ENCODE results near the gene TRIM14. TPM values are rescaled to one million over a fixed set of nuclear protein-coding genes. Genes with fewer than 3 reads are reported as not detected.

TRIM14 gene
- total and polyA plus RNA-seq, 7 donors: 0.13 to 2.5 (median 0.79) TPM

GRCh38 chr9:98161851-98162250 lies 42.8 kb upstream of the TRIM14 start:
- no peak overlapping the region for H3K27ac ChIP-seq
- intact Hi-C loops (cut with DNase I): no loop called here
- WGBS, 3 donors: 77 to 81% (median 78%) methylated on average over 4 of the region's 4 CpGs

GRCh38 chr9:98159790-98160189 lies 40.8 kb upstream of the TRIM14 start:
- Histone ChIP-seq H3K4me3 (no peak overlapping the region), H3K4me1 (no peaks in the 10 kb centered on the region), H3K36me3 (ENCODE audit: insufficient read depth in 1 of 2, low read depth in 1 of 2) (no peaks in the 10 kb centered on the region), H3K27me3 (ENCODE audit: insufficient read depth in 3 of 3, low read length in 2 of 3) (no peaks in the 10 kb centered on the region), H3K9me3 (no peaks in the 10 kb centered on the region), H3K27ac (no peak overlapping the region)
- WGBS, 3 donors: 71 to 81% (median 80%) methylated on average over 6 of the region's 6 CpGs
- no peak for TF ChIP-seq CTCF (IDR thresholded peaks at IDR 0.05)
- DNase-seq: no peak
- intact Hi-C loops (cut with DNase I): no loop called here
- ATAC-seq: no peak

More at GRCh38 chr9:98161851-98162250, 42.8 kb upstream of the TRIM14 start:
- Histone ChIP-seq H3K9me3 (no peaks in the 10 kb centered on the region), H3K4me1 (no peaks in the 10 kb centered on the region), H3K36me3 (ENCODE audit: insufficient read depth in 1 of 2, low read depth in 1 of 2) (no peaks in the 10 kb centered on the region), H3K4me3 (no peak overlapping the region), H3K27me3 (ENCODE audit: insufficient read depth in 3 of 3, low read length in 2 of 3) (no peaks in the 10 kb centered on the region)
- DNase-seq: no peak
- no peak for ATAC-seq
- no peak for TF ChIP-seq CTCF (IDR thresholded peaks at IDR 0.05)

- intact Hi-C loops (cut with DNase I): no loop called here
- no peak overlapping the region for H3K27ac ChIP-seq
- ATAC-seq: no peak
Observed at GRCh38 chr9:98159301-98159700, 40.3 kb upstream of the TRIM14 start.

GRCh38 chr9:98158071-98158831 lies 39.2 kb upstream of the TRIM14 start:
- DNase-seq: no peak

More at GRCh38 chr9:98159301-98159700, 40.3 kb upstream of the TRIM14 start:
- no peak for DNase-seq
- no peak for TF ChIP-seq CTCF (IDR thresholded peaks at IDR 0.05)
- no peaks in the 10 kb centered on the region for H3K4me1 ChIP-seq
- no peaks in the 10 kb centered on the region for H3K9me3 ChIP-seq
- WGBS, 3 donors: 65 to 78% (median 66%) methylated on average over 5 of the region's 5 CpGs
- H3K27me3 ChIP-seq (ENCODE audit: insufficient read depth in 3 of 3, low read length in 2 of 3): no peaks in the 10 kb centered on the region
- H3K4me3 ChIP-seq: no peak overlapping the region
- no peaks in the 10 kb centered on the region for H3K36me3 ChIP-seq (ENCODE audit: insufficient read depth in 1 of 2, low read depth in 1 of 2)

More at GRCh38 chr9:98158071-98158831, 39.2 kb upstream of the TRIM14 start:
- Histone ChIP-seq H3K27me3 (ENCODE audit: insufficient read depth in 3 of 3, low read length in 2 of 3) (no peaks in the 10 kb centered on the region), H3K27ac (no peak overlapping the region), H3K4me1 (no peaks in the 10 kb centered on the region), H3K4me3 (no peak overlapping the region), H3K36me3 (ENCODE audit: insufficient read depth in 1 of 2, low read depth in 1 of 2) (no peaks in the 10 kb centered on the region), H3K9me3 (no peaks in the 10 kb centered on the region)
- WGBS, 3 donors: 74 to 84% (median 79%) methylated on average over 4 of the region's 4 CpGs
- ATAC-seq: no peak
- intact Hi-C loops (cut with DNase I): no loop called here
- TF ChIP-seq CTCF (IDR thresholded peaks at IDR 0.05): no peak

Measured in psoas muscle (tissue), 8 donors.